ENCODE data around the gene MATCAP1. TPM values are rescaled to one million over a fixed set of nuclear protein-coding genes. Genes with fewer than 3 reads are reported as not detected.

The MATCAP1 gene
- total RNA-seq, 2 donors from 2014 or later = 24.0 to 43.0 TPM

DNA sequence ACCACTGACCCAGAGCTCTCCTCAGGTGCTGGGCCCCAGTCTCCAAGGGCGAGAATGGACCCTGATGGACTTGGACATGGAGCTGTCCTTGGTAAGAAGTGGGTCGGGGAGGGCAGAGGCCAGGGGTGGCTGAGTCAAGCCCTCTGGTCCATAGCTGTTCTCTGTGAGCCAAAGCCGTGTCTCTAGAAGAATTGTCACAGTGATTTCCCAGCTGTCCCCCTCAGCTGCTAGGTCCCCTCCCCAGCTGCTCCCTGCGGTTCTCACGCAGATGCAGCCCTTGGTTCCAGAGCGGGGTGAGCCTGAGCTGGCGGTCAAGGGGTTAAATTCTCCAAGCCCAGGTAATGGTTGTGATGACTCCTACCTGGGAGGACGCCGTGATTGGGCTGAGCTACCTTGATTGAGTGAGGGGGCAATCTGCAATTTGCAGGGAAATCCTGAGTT is 14.7 kb downstream of the MATCAP1 start:
- DNase-seq = peak; percentile 28
- intact Hi-C loops (cut with DNase I) = no loop called here
- no peak for TF ChIP-seq CTCF (IDR thresholded peaks at IDR 0.05)
- Histone ChIP-seq H3K4me3 (no peak overlapping the region), H3K9ac (ENCODE audit: low read depth in 2 of 2, low read length in 2 of 2) (peak overlapping the region in 1 of 2 donors; percentile 72), H3K4me1 (peaks cover 22% of the 10 kb centered on the region), H3K9me3 (no peaks in the 10 kb centered on the region), H3K27me3 (peaks cover 20% of the 10 kb centered on the region), H3K27ac (no peak overlapping the region), H3K36me3 (no peaks in the 10 kb centered on the region)

DNA sequence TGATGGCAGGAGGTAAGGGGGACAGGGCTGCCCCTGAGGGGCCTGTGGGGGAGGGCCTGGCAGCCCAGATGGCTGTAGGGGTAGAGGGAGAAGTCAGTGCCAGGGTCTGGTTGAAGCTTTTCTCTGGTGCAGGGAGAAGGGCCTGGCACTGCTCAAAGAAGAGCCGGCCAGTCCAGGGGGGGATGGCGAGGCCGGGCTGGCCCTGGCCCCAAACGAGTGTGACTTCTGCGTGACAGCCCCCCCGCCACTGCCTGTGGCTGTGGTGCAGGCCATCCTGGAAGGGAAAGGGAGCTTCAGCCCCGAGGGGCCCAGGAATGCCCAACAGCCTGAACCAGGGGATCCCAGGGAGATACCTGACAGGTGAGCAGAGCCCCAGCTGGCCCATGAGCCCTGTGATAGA is 16.2 kb downstream of the MATCAP1 start:
- no peak overlapping the region for H3K27ac ChIP-seq
- TF ChIP-seq CTCF (IDR thresholded peaks at IDR 0.05) = no peak
- H3K9ac ChIP-seq (ENCODE audit: low read depth in 2 of 2, low read length in 2 of 2) = no peak overlapping the region
- H3K4me1 ChIP-seq = peaks cover 27% of the 10 kb centered on the region
- H3K27me3 ChIP-seq = peaks cover 31% of the 10 kb centered on the region
- no peaks in the 10 kb centered on the region for H3K36me3 ChIP-seq
- H3K4me3 ChIP-seq = no peak overlapping the region
- H3K9me3 ChIP-seq = no peaks in the 10 kb centered on the region
- no peak for DNase-seq
- intact Hi-C loops (cut with DNase I) = no loop called here

DNA sequence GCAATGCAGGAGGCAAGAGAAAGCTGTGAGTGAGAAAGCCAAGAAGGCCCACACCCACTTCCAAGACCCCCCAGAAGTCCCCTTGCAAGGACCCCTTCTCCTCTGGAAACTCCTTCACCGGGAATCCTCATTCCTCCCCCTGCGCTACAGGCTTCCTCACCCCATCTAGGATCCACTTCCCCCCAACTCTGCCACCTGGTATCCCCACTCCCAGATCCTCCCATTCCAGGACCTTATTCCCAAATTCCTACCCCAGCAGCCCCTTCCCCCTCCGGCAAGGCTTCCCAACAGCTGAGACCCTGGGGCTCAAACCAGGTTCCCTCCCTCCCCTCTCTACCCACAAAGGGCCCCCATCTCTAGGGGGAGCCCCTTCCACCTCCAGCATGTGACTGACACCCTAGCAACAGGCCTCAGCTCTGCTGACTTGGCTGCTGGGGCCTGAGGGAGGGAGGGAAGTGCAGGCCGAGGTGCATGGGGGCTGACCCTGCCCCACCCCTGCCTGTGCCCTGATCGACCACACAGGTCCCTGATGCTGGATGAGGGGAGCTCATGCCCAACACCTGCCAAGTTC is 17.1 kb downstream of the MATCAP1 start:
- no peak for TF ChIP-seq CTCF (IDR thresholded peaks at IDR 0.05)
- Histone ChIP-seq H3K27me3 (peaks cover 31% of the 10 kb centered on the region), H3K27ac (no peak overlapping the region), H3K9me3 (no peaks in the 10 kb centered on the region), H3K36me3 (no peaks in the 10 kb centered on the region), H3K4me1 (peaks cover 27% of the 10 kb centered on the region), H3K4me3 (no peak overlapping the region), H3K9ac (ENCODE audit: low read depth in 2 of 2, low read length in 2 of 2) (no peak overlapping the region)
- intact Hi-C loops (cut with DNase I) = no loop called here
- no peak for DNase-seq

- Histone ChIP-seq H3K4me3 (no peak overlapping the region), H3K9me3 (no peaks in the 10 kb centered on the region), H3K4me1 (peaks cover 27% of the 10 kb centered on the region), H3K9ac (ENCODE audit: low read depth in 2 of 2, low read length in 2 of 2) (no peak overlapping the region), H3K27me3 (peaks cover 31% of the 10 kb centered on the region), H3K27ac (no peak overlapping the region), H3K36me3 (no peaks in the 10 kb centered on the region)
- DNase-seq = no peak
- TF ChIP-seq CTCF (IDR thresholded peaks at IDR 0.05) = no peak
- intact Hi-C loops (cut with DNase I) = no loop called here
Observed at GRCh38 chr16:67166110-67166547, 17.6 kb downstream of the MATCAP1 start.

DNA sequence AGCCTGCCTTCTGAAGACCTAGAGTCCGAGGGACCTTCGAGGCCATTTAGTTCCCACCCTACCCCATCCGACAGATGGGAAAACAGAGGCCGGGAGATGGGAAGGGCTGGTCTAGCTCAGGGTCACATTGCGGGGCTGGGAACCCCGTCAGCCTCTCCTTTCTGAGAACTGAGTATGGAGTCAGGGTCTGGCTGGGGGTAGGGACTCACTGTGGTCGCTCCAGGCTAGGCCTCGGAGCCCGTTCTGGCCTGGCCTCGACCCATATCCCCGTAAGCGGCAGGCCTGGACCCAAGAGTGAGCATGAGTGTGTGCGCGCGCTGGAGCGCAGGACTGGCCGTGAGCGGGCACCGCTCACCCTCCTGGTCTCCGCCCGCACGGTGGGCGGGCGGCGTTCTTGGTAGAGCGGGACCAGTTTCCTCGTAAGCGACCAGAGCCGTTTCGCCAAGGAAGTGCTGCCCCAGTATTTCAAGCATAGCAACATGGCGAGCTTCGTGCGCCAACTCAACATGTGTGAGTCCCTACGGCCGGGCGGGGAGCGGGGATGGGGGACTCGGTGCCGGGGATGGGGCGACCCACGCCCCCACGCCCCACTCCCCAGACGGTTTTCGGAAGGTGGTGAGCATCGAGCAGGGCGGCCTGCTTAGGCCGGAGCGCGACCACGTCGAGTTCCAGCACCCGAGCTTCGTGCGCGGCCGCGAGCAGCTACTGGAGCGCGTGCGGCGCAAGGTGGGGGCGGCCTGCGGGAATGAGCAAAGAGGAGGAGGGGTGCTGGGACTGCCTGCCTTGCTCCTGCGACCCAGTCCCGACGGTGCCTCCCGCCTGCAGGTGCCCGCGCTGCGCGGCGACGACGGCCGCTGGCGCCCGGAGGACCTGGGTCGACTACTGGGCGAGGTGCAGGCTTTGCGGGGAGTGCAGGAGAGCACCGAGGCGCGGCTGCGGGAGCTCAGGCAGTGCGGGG is 18.4 kb downstream of the MATCAP1 start:
- Histone ChIP-seq H3K9ac (ENCODE audit: low read depth in 2 of 2, low read length in 2 of 2) (peak overlapping the region; percentile 46 to 47), H3K27ac (no peak overlapping the region), H3K27me3 (peaks cover 31% of the 10 kb centered on the region), H3K9me3 (no peaks in the 10 kb centered on the region), H3K4me1 (peaks cover 27% of the 10 kb centered on the region), H3K36me3 (no peaks in the 10 kb centered on the region), H3K4me3 (no peak overlapping the region)
- no peak for DNase-seq
- TF ChIP-seq CTCF (IDR thresholded peaks at IDR 0.05) = no peak
- intact Hi-C loops (cut with DNase I) = no loop called here
